Ascending aorta (tissue), 2 donors: ENCODE results near the gene CD151. TPM values are rescaled to one million over a fixed set of nuclear protein-coding genes. Genes with fewer than 3 reads are reported as not detected.

Experiments used
- DNase-seq, 2 donors: peaks; one replicate each; pipeline ENCODE4 v3.0.0-alpha.2; 2019; ENCODE audit warnings: low spot score in 2 of 2
- H3K27ac ChIP-seq, 2 donors: fragments of 200-600 bp; sonication (generic); one replicate each; pipeline ENCODE4 v1.5.1; 2016 to 2017; ENCODE audit warnings: mild to moderate bottlenecking in 1 of 2
- H3K27me3 ChIP-seq: fragments of 200-600 bp; sonication (generic); one replicate; pipeline ENCODE4 v1.5.1; 2017
- H3K36me3 ChIP-seq, 2 donors: fragments of 200-600 bp; sonication (generic); one replicate each; pipeline ENCODE4 v1.5.1; 2016
- H3K4me1 ChIP-seq, 2 donors: fragments of 200-600 bp; sonication (generic); one replicate each; pipeline ENCODE4 v1.5.1; 2016 to 2017; ENCODE audit warnings: mild to moderate bottlenecking in 1 of 2
- H3K4me3 ChIP-seq, 2 donors: fragments of 200-600 bp; sonication (generic); one replicate each; pipeline ENCODE4 v1.5.1; 2016 to 2017; ENCODE audit warnings: mild to moderate bottlenecking in 1 of 2
- H3K9me3 ChIP-seq, 2 donors: fragments of 200-600 bp; sonication (generic); one replicate each; pipeline ENCODE4 v1.5.1; 2016
- CTCF ChIP-seq, 3 experiments: fragments of 200-600 bp in 2 of 3; fragments of 450-650 bp in 1 of 3; sonication (generic) in 2 of 3; IDR thresholded peaks; one replicate each; pipeline ENCODE4 v1.5.1; 2016 to 2019; ENCODE audit warnings: antibody characterized with exemption in 3 of 3, mild to moderate bottlenecking in 1 of 3, moderate library complexity in 1 of 3
- intact Hi-C: fragments of 100-400 bp; cut with DNase I; formaldehyde crosslinking; loops from one replicate; pipeline ENCODE4 v1.15.1; 2023
- total RNA-seq: library from RNA; depleted of rRNA; stranded (reverse); fragments of >200 nt; gene quantifications from one replicate; pipeline ENCODE4 v1.1.0, GENCODE V29; 2016

Gene CD151
- total RNA-seq, 1 donor from 2014 or later: 898 TPM

GRCh38 chr11:827146-827896 is 5.4 kb upstream of the CD151 start:
- no peak for DNase-seq
- Histone ChIP-seq H3K27me3 (no peaks in the 10 kb centered on the region), H3K36me3 (peaks cover 29 to 37% of the 10 kb centered on the region in 2 donors), H3K4me1 (peaks cover 10 to 41% of the 10 kb centered on the region in 2 donors), H3K9me3 (no peaks in the 10 kb centered on the region), H3K4me3 (peak overlapping the region; percentile 58 to 60), H3K27ac (no peak overlapping the region)
- intact Hi-C loops: no loop called here
- TF ChIP-seq CTCF (IDR thresholded peaks at IDR 0.05): no peak

GRCh38 chr11:827897-828192 is 4.9 kb upstream of the CD151 start, which contains the start of gene CRACR2B:
CRACR2B (plus strand) TSS chr11:827919; CDS start chr11:828608, 689 bp downstream.
- H3K36me3 ChIP-seq: peaks cover 27 to 32% of the 10 kb centered on the region in 2 donors
- intact Hi-C loops: no loop called here
- H3K9me3 ChIP-seq: no peaks in the 10 kb centered on the region
- H3K4me1 ChIP-seq: peaks cover 13 to 44% of the 10 kb centered on the region in 2 donors
- peak within 1 kb of the TSS; percentile 58 to 60 for H3K4me3 ChIP-seq
- DNase-seq: no peak
- peak within 1 kb of the TSS in 1 of 2 donors; percentile 7 for H3K27ac ChIP-seq
- TF ChIP-seq CTCF (IDR thresholded peaks at IDR 0.05): no peak
- no peaks in the 10 kb centered on the region for H3K27me3 ChIP-seq

GRCh38 chr11:828506-829175 is 4.1 kb upstream of the CD151 start:
- DNase-seq: no peak
- TF ChIP-seq CTCF (IDR thresholded peaks at IDR 0.05): no peak
- H3K4me1 ChIP-seq: peaks cover 13 to 44% of the 10 kb centered on the region in 2 donors
- H3K36me3 ChIP-seq: peaks cover 23 to 25% of the 10 kb centered on the region in 2 donors
- intact Hi-C loops: no loop called here
- H3K4me3 ChIP-seq: peak overlapping the region in 1 of 2 donors; percentile 56
- no peaks in the 10 kb centered on the region for H3K9me3 ChIP-seq
- H3K27me3 ChIP-seq: no peaks in the 10 kb centered on the region
- peak overlapping the region; percentile 7 to 18 for H3K27ac ChIP-seq

- H3K9me3 ChIP-seq: no peaks in the 10 kb centered on the region
- no peaks in the 10 kb centered on the region for H3K27me3 ChIP-seq
- no peak for DNase-seq
- peaks cover 16 to 19% of the 10 kb centered on the region in 2 donors for H3K36me3 ChIP-seq
- H3K4me1 ChIP-seq: peaks cover 13 to 48% of the 10 kb centered on the region in 2 donors
- TF ChIP-seq CTCF (IDR thresholded peaks at IDR 0.05): no peak
- peak overlapping the region; percentile 38 to 56 for H3K4me3 ChIP-seq
- peak overlapping the region; percentile 7 to 18 for H3K27ac ChIP-seq
- intact Hi-C loops: no loop called here
These were observed 3.4 kb upstream of the CD151 start for GRCh38 chr11:829176-829846.

GRCh38 chr11:829847-830294 is 2.9 kb upstream of the CD151 start:
- Histone ChIP-seq H3K27me3 (no peaks in the 10 kb centered on the region), H3K4me1 (peaks cover 13 to 54% of the 10 kb centered on the region in 2 donors), H3K4me3 (peak overlapping the region; percentile 38 to 56), H3K36me3 (peaks cover 11 to 13% of the 10 kb centered on the region in 2 donors), H3K27ac (no peak overlapping the region), H3K9me3 (no peaks in the 10 kb centered on the region)
- intact Hi-C loops: no loop called here
- DNase-seq: no peak
- TF ChIP-seq CTCF (IDR thresholded peaks at IDR 0.05): no peak
